ENCODE results near the gene LBR.
"Not testable (repeated sequence)": the region's sequence is repeated elsewhere in the genome, so short reads cannot be mapped to it uniquely, and the experiment has no call there.

Gene LBR

GRCh38 chr1:225427235-225428067, at the start of gene LBR:
TSS of gene LBR (minus strand) at chr1:225428038. CDS start at chr1:225424075, 3,963 bp downstream.
- DNase-seq (ENCODE audit: low read depth), result peak; percentile 17

GRCh38 chr1:225477296-225477911, 49.6 kb upstream of the LBR start:
- no peak for DNase-seq (ENCODE audit: low read depth)

GRCh38 chr1:225476538-225476988, 48.7 kb upstream of the LBR start:
- DNase-seq (ENCODE audit: low read depth), result no peak

GRCh38 chr1:225476100-225476511, 48.3 kb upstream of the LBR start:
- DNase-seq (ENCODE audit: low read depth), result no peak

- DNase-seq (ENCODE audit: low read depth), result peak; percentile 43
Observed at GRCh38 chr1:225474986-225475820, 47.4 kb upstream of the LBR start.

GRCh38 chr1:225474439-225474985, 46.7 kb upstream of the LBR start:
- no peak for DNase-seq (ENCODE audit: low read depth)

- not testable (repeated sequence) for DNase-seq (ENCODE audit: low read depth)
Observed at GRCh38 chr1:225473676-225474438, 46.0 kb upstream of the LBR start.

- DNase-seq (ENCODE audit: low read depth), result not testable (repeated sequence)
Observed at GRCh38 chr1:225473266-225473665, 45.4 kb upstream of the LBR start.

- DNase-seq (ENCODE audit: low read depth), result no peak
Observed at GRCh38 chr1:225471453-225472301, 43.8 kb upstream of the LBR start.

GRCh38 chr1:225471109-225471452, 43.2 kb upstream of the LBR start:
- DNase-seq (ENCODE audit: low read depth), result no peak

- DNase-seq (ENCODE audit: low read depth), result no peak
Observed at GRCh38 chr1:225470211-225471108, 42.6 kb upstream of the LBR start.

GRCh38 chr1:225469051-225469450, 41.2 kb upstream of the LBR start:
- no peak for DNase-seq (ENCODE audit: low read depth)

- no peak for DNase-seq (ENCODE audit: low read depth)
Observed at GRCh38 chr1:225468270-225469020, 40.6 kb upstream of the LBR start.

GRCh38 chr1:225467193-225468020, 39.6 kb upstream of the LBR start:
- peak; percentile 72 for DNase-seq (ENCODE audit: low read depth)

- DNase-seq (ENCODE audit: low read depth), result no peak
Observed at GRCh38 chr1:225466848-225467192, 39.0 kb upstream of the LBR start.

GRCh38 chr1:225465793-225466517, 38.1 kb upstream of the LBR start:
- no peak for DNase-seq (ENCODE audit: low read depth)
